Nephron progenitor cell (in vitro differentiated cells): ENCODE measurements around the gene CLC.
A peak's percentile ranks its signal among the peaks of the same experiment; 100 is the strongest.
"Not testable (repeated sequence)": the region's sequence is repeated elsewhere in the genome, so short reads cannot be mapped to it uniquely, and the experiment has no call there.

Source experiments
- DNase-seq: peaks from one replicate; pipeline ENCODE4 v3.0.0; 2021
- H3K27ac Mint-ChIP-seq: 2 replicates; pipeline ENCODE4 v1.8.0; 2021; ENCODE audit warnings: mild to moderate bottlenecking, moderate library complexity, mixed read lengths
- H3K27me3 Mint-ChIP-seq: 2 replicates; pipeline ENCODE4 v1.8.0; 2021; ENCODE audit warnings: mild to moderate bottlenecking, low read depth, mixed read lengths; ENCODE audit not compliant: poor library complexity
- H3K36me3 Mint-ChIP-seq: 2 replicates; pipeline ENCODE4 v1.8.0; 2021; ENCODE audit warnings: low read depth, mixed read lengths
- H3K4me1 Mint-ChIP-seq: 2 replicates; pipeline ENCODE4 v1.8.0; 2021; ENCODE audit warnings: mixed read lengths
- H3K4me3 Mint-ChIP-seq: 2 replicates; pipeline ENCODE4 v1.8.0; 2021; ENCODE audit warnings: mild to moderate bottlenecking, moderate library complexity, mixed read lengths
- H3K9me3 Mint-ChIP-seq: 2 replicates; pipeline ENCODE4 v1.8.0; 2021; ENCODE audit warnings: mild to moderate bottlenecking, moderate library complexity, mixed read lengths
- CTCF ChIP-seq: fragments of 200-600 bp; sonication (generic); IDR thresholded peaks from 2 replicates; pipeline ENCODE4 v1.5.0; 2021; ENCODE audit warnings: antibody characterized with exemption

The CLC gene

GRCh38 chr19:39765091-39766076 lies 27.6 kb upstream of the CLC start:
- no peak overlapping the region for H3K27ac Mint-ChIP-seq
- no peaks in the 10 kb centered on the region for H3K36me3 Mint-ChIP-seq
- peaks cover 13% of the 10 kb centered on the region for H3K27me3 Mint-ChIP-seq
- DNase-seq = peak; percentile 72
- H3K4me3 Mint-ChIP-seq = no peak overlapping the region
- peaks cover 7% of the 10 kb centered on the region for H3K4me1 Mint-ChIP-seq
- peak; percentile 76 for TF ChIP-seq CTCF
- peaks cover 8% of the 10 kb centered on the region for H3K9me3 Mint-ChIP-seq

- not testable (repeated sequence) for H3K9me3 Mint-ChIP-seq, H3K4me3 Mint-ChIP-seq, DNase-seq
Observed at GRCh38 chr19:39761851-39762250, 24.0 kb upstream of the CLC start.

DNA sequence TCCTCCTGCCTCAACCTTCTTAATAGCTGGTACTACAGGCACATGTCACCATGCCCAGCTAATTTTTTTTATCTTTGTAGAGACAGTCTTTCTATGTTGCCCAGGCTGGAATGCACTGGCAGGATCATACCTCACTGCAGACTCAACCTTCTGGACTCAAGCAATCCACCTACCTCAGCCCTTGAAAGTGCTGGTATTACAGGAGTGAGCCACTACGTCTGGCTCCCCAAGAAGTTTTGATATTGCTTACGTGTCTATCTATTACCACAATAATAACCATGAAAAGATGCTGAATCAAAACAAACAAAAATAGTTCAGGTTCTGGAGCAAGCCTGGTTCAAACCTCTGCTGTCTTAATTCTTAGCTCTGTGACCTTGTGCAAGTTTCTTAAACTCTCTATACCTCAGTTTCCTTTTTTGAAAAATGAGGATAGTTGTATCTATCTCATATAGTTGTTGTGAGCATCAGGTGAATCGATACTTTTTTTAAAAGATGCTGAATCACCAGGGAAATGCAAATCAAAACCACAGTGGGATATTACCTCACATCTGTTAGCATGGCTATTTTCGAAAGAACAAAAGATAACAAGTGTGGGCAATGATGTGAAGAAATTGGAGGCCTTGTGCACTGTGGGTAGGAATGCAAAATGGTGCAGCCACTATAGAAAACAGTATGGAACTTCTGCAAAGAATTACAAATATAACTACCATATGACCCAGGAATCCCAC lies 21.8 kb upstream of the CLC start:
- DNase-seq = no peak
- Mint-ChIP-seq H3K4me3 (no peak overlapping the region), H3K27ac (no peak overlapping the region), H3K36me3 (no peaks in the 10 kb centered on the region), H3K9me3 (no peaks in the 10 kb centered on the region), H3K4me1 (no peaks in the 10 kb centered on the region), H3K27me3 (peaks cover 33% of the 10 kb centered on the region)
- TF ChIP-seq CTCF = no peak

More at GRCh38 chr19:39761851-39762250, 24.0 kb upstream of the CLC start:
- H3K27me3 Mint-ChIP-seq = peaks cover 35% of the 10 kb centered on the region
- H3K4me1 Mint-ChIP-seq, H3K36me3 Mint-ChIP-seq, H3K27ac Mint-ChIP-seq: not testable (repeated sequence)

- TF ChIP-seq CTCF = no peak
- H3K27ac Mint-ChIP-seq = no peak overlapping the region
- no peak for DNase-seq
- no peaks in the 10 kb centered on the region for H3K36me3 Mint-ChIP-seq
- H3K4me3 Mint-ChIP-seq = no peak overlapping the region
- peaks cover 53% of the 10 kb centered on the region for H3K27me3 Mint-ChIP-seq
- no peaks in the 10 kb centered on the region for H3K9me3 Mint-ChIP-seq
- no peaks in the 10 kb centered on the region for H3K4me1 Mint-ChIP-seq
Observed at GRCh38 chr19:39754971-39755370, 17.1 kb upstream of the CLC start.

- no peak for DNase-seq
- TF ChIP-seq CTCF = no peak
- Mint-ChIP-seq H3K4me3 (no peak overlapping the region), H3K9me3 (no peaks in the 10 kb centered on the region), H3K36me3 (no peaks in the 10 kb centered on the region), H3K4me1 (no peaks in the 10 kb centered on the region), H3K27ac (no peak overlapping the region), H3K27me3 (peaks cover 54% of the 10 kb centered on the region)
Observed at GRCh38 chr19:39754544-39754943, 16.7 kb upstream of the CLC start.

DNA sequence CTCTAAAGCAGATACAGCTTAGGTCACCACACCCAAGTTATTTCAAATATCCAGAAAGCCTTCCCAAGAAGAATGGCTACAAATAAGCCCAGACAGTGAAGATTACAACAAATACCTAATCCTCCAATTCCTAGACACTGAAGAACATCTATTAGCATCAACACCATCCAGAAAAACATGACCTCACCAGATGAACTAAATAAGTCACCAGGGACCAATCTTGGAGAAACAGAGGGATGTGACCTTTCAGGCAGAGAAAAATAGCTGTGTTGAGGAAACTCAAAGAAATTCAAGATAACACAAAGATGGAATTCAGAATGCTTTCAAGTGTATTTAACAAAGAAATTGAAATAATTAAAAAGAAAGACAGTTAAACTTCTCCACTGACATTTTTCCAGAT lies 15.0 kb upstream of the CLC start:
- no peaks in the 10 kb centered on the region for H3K36me3 Mint-ChIP-seq
- H3K27me3 Mint-ChIP-seq = peaks cover 43% of the 10 kb centered on the region
- no peaks in the 10 kb centered on the region for H3K9me3 Mint-ChIP-seq
- DNase-seq = no peak
- TF ChIP-seq CTCF = no peak
- H3K27ac Mint-ChIP-seq = no peak overlapping the region
- H3K4me3 Mint-ChIP-seq = no peak overlapping the region
- H3K4me1 Mint-ChIP-seq = no peaks in the 10 kb centered on the region
